ENCODE data around the gene NKAIN2.
"Not testable (repeated sequence)": the region's sequence is repeated elsewhere in the genome, so short reads cannot be mapped to it uniquely, and the experiment has no call there.

The NKAIN2 gene

DNA sequence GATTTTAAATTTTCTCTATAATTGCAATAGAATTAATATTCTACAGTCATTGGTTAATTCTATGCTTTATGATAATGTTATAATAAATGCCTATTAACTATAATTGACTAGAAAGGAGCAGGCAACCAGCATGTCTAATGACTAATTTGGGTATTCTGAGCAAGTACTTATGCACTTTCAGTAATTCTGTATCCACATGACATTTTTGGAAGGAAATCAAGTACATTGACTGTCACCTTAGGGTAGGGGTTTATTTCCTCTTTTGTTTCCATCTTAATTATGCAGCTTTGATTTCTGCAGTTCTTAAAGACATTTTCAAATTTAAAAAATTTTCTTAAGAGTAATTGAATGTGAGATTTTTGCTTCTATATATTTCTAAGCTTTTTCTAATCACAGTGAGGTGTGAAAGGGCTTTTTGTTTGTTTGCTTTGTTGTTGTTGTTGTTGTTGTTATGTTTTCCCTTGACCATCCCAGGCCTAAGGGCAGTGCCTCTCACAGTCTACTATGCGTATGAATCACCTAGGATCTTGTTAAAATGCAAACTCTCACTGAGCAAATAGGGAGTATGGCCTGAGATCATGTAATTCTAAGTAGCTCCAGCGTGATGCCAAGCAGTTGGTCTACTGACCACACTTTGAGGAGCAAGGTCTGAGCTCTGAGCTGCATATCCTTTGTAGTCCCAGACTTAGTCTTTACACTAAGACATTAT is 691.4 kb downstream of the NKAIN2 start:
- DNase-seq (ENCODE audit: low read depth in 2 of 2), result no peak

DNA sequence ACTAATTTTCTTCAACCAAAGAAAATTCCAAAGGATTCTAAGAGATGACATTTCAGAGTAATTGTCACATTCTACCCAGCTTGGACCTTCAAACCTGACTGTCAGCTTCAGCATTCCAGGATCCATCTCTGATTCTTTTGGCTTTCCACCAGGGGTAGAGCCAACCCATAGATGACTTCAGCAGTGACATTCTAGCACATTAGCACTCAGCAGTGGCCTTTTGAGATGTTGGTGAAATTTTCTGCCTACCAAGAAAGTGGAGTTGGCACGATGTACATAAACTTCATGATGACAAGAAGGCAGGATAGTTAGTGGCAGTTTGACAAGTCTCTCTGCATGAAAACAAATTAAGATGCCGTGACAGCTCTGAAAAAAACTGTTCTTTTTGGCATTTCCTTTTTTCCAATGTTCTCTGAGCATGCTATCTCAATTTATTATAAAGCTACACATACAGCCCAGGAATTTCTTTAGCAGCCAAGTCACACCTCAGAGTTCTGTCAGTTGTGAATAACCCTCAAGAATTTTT is 692.1 kb downstream of the NKAIN2 start:
- no peak for DNase-seq (ENCODE audit: low read depth in 2 of 2)

DNA sequence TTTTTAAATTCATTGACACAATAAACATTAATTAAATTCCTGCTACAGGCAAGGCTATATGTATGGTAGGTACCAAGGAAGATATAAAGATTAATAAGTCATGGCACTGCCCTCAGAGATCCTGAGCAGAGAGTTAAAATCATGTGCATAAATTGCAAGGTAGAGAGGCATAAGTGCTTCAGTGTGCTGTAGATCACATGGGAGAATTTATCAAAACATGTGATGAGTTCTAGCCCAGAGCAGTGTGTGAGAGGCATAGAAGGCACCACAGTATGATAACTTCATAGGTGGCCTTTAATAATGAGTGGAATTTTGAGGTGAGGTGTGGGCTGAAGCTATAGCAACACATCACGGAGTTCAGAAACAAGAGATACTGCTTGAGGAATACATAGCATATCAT is 692.7 kb downstream of the NKAIN2 start:
- DNase-seq (ENCODE audit: low read depth in 2 of 2), result no peak

DNA sequence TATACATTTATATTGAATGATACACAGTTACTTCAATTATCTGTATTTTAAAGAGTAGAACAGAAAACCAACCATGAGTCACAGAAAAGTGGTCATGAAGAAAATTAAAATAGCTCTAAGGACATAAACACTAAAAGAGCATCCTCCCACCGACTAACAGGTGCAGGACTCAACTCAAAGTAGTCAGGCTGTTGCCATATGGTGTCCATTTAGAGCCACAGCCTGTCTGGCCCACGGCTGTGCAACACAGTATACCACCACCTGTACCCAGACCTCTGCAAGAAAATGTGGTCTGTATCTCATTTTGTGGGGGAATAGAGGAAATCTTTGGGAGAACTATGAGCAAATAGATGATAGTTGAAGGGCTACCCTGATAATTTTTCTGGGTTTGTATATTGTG is 708.8 kb downstream of the NKAIN2 start:
- no peak for DNase-seq (ENCODE audit: low read depth in 2 of 2)

DNA sequence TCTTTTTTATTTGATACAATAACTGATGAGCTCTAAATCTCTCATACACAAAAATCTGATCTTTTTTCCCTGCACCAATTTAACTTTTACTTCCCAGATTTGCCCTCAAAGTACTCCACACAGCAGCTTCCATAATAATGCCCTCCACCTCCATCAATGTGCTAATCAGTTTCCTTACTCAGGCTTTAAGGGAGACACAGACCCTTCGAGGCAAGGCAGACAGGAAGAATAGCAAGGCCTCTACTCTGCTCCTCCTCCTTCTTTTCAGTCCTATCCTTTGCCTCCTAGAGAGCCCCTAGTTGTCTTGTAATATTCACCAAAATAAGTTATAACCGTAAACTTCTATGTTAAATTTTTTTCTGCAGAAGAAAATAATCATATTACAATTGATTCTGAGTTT is 713.7 kb downstream of the NKAIN2 start:
- no peak for DNase-seq (ENCODE audit: low read depth in 2 of 2)

DNA sequence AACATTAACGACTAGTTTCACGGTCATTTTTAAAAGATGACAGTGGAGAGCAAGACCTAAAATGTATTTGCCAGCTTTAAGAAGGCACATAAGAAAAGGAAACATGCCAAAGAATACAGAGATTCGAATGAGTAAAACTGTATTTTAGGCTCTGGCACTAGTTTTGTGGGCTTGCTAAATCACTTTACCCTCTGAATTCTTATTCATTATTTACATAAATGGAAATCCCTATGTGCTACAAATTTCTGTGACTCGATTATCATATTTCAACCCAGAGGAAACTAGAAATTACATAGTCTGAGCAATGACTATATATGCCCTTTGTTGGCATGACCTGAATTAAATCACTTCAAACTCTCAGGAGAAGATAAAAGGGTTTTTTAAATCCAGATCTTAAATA is 716.8 kb downstream of the NKAIN2 start:
- no peak for DNase-seq (ENCODE audit: low read depth in 2 of 2)

DNA sequence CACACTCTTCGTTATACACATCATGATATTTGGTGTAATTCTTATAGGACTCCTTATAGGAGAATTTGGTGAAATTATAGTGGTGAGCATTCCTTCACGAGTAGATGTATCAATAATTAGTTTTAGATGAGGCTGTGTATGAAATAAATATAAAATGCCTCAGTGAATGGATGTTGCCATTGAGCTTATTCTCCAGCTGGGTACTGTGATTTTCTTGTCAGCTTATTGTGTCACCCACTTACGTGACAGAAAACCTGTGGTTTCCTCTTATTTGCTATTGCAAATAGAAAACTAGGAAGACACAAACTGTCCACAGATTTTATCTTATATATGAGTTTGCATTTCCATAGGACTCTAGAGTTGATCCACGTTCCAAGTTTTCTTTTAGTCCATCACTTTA is 718.7 kb downstream of the NKAIN2 start:
- no peak for DNase-seq (ENCODE audit: low read depth in 2 of 2)

DNA sequence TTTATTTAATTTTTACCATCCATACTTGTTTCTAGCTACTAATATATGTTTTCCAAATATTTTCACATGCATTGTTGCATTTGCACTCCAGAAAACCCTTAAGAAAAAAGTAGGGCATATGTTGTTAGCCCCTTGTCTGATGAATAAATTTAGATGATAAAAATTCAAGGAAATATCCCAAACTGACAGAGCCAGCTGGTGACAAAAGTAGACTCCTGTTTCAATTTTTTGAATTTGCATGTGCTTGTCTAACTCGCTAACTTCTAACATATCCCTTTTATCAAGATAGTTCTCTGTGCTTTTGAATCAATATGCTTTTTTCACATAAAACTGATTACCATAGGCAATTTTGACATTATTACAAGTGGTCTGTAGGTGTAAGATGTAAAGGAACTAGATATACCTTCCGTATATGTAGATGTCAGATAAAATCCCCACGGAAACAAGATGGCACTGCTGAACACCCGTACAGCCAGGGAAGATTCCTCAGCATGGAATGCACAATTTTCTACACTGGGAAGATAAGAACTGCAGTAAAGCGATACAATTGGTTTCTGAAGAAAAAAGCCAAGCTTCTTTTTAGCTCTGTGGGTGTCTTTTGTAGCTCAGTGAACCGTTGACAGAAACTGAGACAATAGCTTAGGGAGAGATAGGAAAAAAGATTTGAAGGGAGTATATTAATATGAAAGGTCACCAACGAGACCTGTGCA is 721.0 kb downstream of the NKAIN2 start:
- no peak for DNase-seq (ENCODE audit: low read depth in 2 of 2)

DNA sequence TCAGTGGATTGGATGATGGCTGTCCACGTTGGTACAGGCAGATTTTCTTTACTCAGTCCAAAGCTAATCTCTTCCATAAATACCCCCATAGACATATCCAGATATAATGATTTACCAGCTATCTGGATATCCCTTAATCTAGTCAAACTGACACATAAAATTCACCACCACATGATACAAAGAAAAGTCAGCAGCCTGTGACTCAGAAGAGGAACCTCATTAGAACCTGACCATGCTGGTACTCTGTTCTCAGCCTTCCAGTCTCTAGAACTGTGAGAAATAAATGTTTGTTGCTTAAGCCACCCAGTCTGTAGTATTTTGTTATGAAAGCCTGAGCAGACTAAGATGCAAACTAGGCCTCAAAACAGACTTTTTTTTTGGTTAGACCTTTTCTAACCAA is 727.3 kb downstream of the NKAIN2 start:
- DNase-seq (ENCODE audit: low read depth in 2 of 2), result no peak

DNA sequence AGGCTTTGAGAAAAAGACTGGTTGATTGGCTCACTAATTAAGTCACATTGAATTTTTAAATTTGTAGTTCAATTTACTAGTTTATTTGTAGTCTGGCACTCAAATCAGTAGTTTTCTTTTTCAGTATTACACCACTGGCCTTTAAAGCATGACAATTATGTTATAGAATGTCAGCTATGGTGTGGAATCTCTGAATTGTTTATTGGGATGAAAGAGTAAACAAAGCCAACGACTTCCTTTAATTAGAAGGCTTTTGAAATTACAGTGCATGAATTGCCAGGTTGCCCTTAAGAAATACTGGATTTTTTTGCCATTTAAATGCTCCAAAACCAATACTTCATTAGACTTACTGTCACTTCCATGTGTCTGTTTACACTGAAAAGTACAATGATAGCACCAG is 731.6 kb downstream of the NKAIN2 start:
- DNase-seq (ENCODE audit: low read depth in 2 of 2), result no peak

DNA sequence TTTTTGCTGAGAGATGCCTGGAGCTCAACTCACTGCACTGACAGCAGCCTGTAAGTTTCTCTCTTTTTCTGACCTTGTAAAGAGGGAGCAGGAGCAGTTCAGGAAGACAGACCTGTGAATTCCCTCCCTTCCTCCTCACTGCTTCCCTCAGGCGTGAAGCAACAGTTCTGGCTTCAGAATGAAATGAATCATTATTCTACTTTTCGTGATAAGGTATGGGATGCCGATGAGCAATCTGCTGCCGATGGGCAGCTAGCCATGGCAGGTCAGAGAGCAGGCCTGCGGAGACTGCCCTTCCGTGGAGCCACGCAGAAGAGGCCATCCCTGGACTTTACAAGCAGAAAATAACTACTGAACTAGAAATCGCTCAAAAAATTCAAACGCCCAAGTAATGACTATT is 732.1 kb downstream of the NKAIN2 start:
- no peak for DNase-seq (ENCODE audit: low read depth in 2 of 2)

DNA sequence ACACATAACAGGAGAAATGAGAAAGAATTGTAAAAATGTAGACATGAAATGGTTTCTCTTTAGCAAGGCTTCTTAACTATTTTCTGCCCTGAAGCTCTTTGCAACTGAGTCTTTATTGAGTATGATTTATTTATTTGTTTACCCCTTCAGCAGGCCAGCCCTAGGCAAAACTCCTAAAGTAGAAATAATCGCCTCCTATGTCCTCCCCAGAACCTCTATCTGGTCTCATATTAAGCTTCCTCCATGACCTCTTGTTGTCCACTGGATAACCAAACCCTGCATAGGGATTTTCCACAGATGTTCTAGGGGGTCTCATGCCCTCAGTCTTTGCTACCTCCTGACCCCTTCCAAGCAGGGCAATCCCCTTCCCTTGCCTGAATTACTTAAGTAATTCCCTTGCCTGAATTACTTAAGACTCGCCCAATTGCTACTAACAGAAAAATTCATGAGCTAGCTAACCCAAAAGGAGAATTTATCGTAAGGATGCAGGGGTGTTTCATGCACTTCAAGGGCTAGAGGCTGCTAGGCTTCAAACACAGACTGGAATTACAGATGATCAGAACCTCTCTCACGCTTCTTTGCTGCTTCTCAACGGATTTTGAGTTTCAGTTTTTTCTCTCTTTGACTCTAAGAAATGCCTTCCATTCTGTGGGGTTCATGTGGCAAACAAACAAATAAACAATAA is 732.6 kb downstream of the NKAIN2 start:
- DNase-seq (ENCODE audit: low read depth in 2 of 2), result no peak

DNA sequence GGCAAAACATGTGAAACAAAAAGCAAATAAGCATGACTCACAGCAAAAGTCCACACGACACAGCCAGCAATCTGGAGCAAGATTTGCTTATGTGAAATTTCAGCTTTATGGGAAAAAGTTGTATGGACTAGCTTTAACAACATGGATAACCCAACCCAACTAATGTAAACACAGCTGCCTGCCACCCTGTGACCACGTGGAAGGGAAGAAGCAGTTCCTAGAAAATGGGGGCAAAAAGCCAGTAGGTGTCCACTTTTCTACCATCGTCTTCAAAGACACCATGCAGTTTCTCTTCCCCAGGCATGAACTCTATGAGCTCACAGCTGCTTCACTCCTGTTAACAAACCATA is 733.2 kb downstream of the NKAIN2 start:
- no peak for DNase-seq (ENCODE audit: low read depth in 2 of 2)

DNA sequence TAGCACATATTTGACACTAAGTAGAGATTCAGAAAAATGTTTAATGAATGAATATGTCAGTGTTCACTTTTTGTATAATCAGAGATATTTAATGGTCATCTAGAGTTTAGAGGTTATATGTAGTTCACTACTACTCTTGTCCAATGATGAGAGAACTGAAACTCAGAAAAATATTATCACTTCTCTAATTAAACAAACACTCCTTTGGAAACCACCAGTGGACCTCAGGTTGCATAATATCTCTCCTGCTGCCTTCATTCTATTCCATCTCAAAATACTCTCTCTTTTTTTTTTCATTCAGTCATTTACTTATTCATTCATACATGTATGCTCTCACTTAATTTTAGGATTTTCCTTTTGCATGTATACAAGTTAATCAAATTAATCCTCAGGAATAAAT is 735.4 kb downstream of the NKAIN2 start:
- no peak for DNase-seq (ENCODE audit: low read depth in 2 of 2)

DNA sequence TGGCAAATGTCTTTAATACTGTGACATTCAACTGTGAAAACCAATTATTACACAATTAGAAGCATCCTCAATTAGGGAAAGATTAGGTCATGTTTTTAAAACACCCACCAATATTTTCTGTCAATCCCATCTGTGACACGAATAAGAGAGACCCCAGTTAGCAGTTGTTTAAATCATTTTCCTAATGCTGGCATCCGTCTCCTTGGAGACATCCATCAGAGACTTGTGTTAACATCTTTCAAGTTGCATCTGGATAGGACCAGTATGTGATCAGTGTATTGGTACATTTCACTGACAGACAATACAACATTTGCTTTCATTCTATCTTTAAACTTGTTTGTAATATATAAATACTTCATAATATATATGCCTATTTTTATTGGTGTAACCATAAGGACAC is 737.9 kb downstream of the NKAIN2 start:
- DNase-seq (ENCODE audit: low read depth in 2 of 2), result no peak

DNA sequence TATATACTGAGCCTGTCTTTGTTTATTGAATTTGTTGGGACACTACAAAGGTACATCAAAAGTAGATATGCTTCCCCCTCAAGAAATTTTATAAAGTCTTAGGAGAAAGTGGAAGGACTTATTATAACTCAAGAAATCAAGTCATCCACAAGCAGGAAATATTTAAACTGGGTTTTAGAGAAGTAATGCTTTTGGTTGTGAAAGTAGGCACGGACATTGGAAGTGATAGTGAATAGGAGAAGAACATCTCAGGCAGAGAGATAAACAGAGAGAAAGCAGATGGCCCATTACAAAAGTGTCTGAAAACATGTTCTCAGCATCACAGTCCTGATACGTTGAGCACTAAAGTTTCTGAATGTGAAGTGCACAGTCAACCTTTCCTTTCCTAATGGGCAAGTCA is 742.9 kb downstream of the NKAIN2 start:
- no peak for DNase-seq (ENCODE audit: low read depth in 2 of 2)

DNA sequence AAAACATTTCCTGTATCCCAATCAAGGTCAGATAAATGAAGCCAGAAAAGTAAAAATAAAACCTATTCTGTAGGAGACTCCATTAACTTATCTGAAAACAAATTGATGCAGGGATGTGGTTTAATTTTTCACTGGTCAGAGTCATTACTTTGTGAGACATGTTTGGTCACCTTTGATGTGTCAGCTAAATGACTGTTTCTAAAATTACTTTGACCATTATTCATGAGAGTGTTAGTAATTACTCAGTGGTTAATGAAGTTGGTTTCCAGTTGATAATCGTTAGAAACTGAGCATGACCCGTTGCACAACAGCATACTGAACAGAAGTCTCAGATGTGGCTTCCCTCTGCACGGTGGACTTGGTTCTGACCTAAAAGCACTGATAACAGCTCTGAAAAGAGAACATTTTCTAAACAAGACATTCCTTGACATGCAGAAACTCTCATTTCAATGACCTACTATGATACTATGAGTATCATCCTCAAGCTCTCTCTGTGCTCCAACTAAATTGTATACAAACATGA is 748.1 kb downstream of the NKAIN2 start:
- no peak for DNase-seq (ENCODE audit: low read depth in 2 of 2)

DNA sequence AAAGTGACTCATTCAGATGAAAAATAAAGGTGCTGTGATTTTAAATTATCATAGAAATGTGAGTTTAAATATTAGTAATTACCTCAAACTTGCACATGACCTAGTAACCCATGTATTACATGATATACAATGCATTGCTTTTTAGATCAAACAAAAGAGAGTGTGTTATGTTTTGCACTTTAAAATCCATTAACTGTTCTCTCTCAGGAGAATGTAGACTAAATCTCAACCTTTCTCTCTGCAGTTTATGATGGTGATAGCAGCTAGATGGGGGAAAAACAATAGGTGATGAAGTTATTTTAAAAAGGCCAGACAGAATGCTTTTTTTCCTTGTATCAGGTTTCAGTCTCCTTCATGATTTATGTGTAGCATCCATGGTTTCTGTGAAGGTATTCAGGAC is 754.2 kb downstream of the NKAIN2 start:
- DNase-seq (ENCODE audit: low read depth in 2 of 2), result no peak

DNA sequence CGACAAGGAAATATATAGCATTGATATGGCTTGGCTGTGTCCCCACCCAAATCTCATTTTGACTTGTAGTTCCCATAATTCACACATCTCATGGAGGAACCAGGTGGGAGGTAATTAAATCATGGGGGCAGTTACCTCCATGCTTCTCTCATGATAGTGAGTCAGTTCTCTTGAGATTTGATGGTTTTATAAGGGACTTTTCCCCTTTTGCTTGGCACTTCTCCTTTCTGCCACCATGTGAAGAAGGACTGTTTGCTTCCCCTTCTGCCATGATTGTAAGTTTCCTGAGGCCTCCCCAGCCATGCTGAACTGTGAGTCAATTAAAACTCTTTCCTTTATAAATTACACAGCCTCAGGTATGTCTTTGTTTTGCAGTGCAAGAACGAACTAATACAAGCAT is 756.4 kb downstream of the NKAIN2 start:
- DNase-seq (ENCODE audit: low read depth in 2 of 2), result not testable (repeated sequence)

DNA sequence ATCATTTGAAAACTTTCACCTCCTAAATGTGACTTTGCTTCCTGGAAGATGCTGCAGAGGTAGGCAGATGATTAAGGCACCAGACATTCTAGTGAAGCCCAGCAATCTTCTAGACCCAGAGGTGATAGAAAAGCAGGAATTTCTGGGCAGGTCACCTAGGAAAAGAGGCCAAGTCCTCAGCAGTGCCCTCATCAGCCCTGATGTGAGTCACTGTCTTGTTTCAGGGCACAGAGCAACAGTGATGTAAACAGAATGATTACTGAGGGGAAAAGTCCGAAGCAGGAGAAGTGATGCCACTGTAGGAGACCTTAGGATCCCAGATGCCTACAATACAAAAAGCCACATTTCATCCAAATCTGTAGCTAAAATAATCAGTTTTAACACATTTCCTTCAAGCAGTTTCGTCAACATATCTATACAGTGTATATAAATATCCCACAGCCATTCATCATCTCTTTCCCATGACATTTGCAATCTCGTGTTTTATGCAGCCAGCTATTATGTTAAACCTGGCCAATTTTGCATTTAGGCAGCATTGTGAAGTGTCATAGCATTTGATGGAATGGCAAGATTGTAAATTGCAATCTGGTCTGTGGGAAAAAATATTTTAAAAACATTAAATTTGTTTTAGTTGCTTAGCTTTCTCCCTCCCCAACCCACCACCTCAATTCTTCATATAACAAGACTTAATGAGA is 757.4 kb downstream of the NKAIN2 start:
- DNase-seq (ENCODE audit: low read depth in 2 of 2), result no peak

DNA sequence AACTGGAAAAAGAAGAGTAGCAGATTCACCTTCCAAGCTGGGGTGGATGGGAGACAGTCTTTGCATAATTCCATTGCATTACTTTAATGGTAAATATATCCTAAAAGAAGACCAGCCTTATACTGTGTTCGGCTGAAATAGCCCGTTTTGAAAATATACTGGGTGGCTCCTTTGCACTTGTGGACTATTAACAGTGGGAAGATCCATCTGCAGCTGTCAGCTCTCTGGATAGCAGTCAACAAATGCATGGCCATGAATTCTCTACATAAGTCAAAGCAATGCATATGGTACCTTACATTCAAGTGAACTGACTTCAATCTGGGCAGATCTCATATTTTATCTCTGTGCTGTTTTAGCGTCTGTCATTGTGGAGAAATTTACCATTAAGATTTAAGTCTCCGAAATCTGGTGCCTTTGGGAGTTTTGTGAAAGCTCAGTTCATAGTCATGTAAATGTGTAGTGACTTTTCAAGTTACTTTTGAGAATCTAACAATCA is 758.0 kb downstream of the NKAIN2 start:
- DNase-seq (ENCODE audit: low read depth in 2 of 2), result no peak

DNA sequence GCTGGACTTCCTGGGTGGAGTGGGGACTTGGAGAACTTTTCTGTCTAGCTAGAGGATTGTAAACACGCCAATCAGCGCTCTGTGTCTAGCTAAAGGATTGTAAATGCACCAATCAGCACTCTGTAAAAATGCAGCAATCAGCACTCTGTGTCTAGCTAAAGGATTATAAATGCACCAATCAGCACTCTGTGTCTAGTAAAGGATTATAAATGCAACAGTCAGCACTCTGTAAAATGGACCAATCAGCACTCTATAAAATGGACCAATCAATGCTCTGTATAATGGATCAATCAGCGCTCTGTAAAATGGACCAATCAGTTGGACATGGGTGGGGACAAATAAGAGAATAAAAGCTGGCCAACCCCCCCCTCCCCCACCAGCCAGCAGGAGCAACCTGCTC is 760.5 kb downstream of the NKAIN2 start:
- not testable (repeated sequence) for DNase-seq (ENCODE audit: low read depth in 2 of 2)

Data from stimulated activated CD8-positive, alpha-beta memory T cell treated with anti-CD3 and anti-CD28 coated beads, Interleukin-7, amount 100 ng/mL, for 1 hour (primary cell).